T-helper 1 cell treated with Interleukin-12 subunit alpha and Interleukin-12 subunit beta and Interleukin-4 antibody, amounts not matched to agents 30 ng/mL and 1 ng/mL, for 36 hours (primary cell): ENCODE results near the gene WFDC13. TPM values are rescaled to one million over a fixed set of nuclear protein-coding genes. Genes with fewer than 3 reads are reported as not detected.

Experiments used
- total RNA-seq: library from RNA; stranded (reverse); gene quantifications from 2 replicates; pipeline ENCODE4 v1.2.3, GENCODE V29; 2022

WFDC13 gene
- total RNA-seq, 1 donor from 2014 or later = not detected

Other genes starting within 250 kb of the WFDC13 start
- gene WFDC2, start 232.3 kb upstream of the WFDC13 start, total RNA-seq = 0.34 TPM in 1 of 2 replicates, not detected in the other
- gene SPINT3, start 186.4 kb upstream of the WFDC13 start, total RNA-seq = not detected in 2 replicates
- gene WFDC6, start 162.6 kb upstream of the WFDC13 start, total RNA-seq = not detected in 2 replicates
- gene EPPIN, start 154.6 kb upstream of the WFDC13 start, total RNA-seq = not detected in 2 replicates
- not detected in 2 replicates for gene WFDC8, start 122.8 kb upstream of the WFDC13 start, total RNA-seq
- not detected in 2 replicates for gene WFDC10A, start 72.3 kb upstream of the WFDC13 start, total RNA-seq
- not detected in 2 replicates for gene WFDC9, start 70.8 kb upstream of the WFDC13 start, total RNA-seq
- not detected in 2 replicates for gene WFDC11, start 31.8 kb upstream of the WFDC13 start, total RNA-seq
- not detected in 2 replicates for gene WFDC10B, start 3.0 kb downstream of the WFDC13 start, total RNA-seq
- gene SPINT4, start 20.3 kb downstream of the WFDC13 start, total RNA-seq = not detected in 2 replicates
- not detected in 2 replicates for gene WFDC3, start 89.8 kb downstream of the WFDC13 start, total RNA-seq
- gene DNTTIP1, start 89.9 kb downstream of the WFDC13 start, total RNA-seq = 32.2 and 33.6 TPM in 2 replicates
- gene UBE2C, start 110.6 kb downstream of the WFDC13 start, total RNA-seq = 132 and 140 TPM in 2 replicates
- gene TNNC2, start 125.3 kb downstream of the WFDC13 start, total RNA-seq = not detected in 2 replicates
- gene SNX21, start 131.8 kb downstream of the WFDC13 start, total RNA-seq = 0.24 and 0.59 TPM in 2 replicates
- 33.9 TPM in 2 replicates for gene ACOT8, start 155.4 kb downstream of the WFDC13 start, total RNA-seq
- gene ZSWIM3, start 155.6 kb downstream of the WFDC13 start, total RNA-seq = 6.4 and 7.4 TPM in 2 replicates
- 6.1 and 6.6 TPM in 2 replicates for gene ZSWIM1, start 179.2 kb downstream of the WFDC13 start, total RNA-seq
- gene SPATA25, start 185.6 kb downstream of the WFDC13 start, total RNA-seq = 0.49 and 0.76 TPM in 2 replicates
- gene NEURL2, start 189.2 kb downstream of the WFDC13 start, total RNA-seq = 1.5 TPM in 2 replicates
- gene CTSA, start 189.3 kb downstream of the WFDC13 start, total RNA-seq = 71.3 and 72.3 TPM in 2 replicates
- 0.49 and 0.88 TPM in 2 replicates for gene PLTP, start 210.1 kb downstream of the WFDC13 start, total RNA-seq
- gene PCIF1, start 232.6 kb downstream of the WFDC13 start, total RNA-seq = 42.8 and 42.9 TPM in 2 replicates